Choroid plexus epithelial cell (primary cell): ENCODE measurements around the gene HOXA5.

Source experiments
- DNase-seq: peaks from one replicate; pipeline ENCODE4 v3.0.0-alpha.2; 2010; ENCODE audit warnings: low read depth
- H3K4me3 ChIP-seq: 2 replicates; pipeline ENCODE4 v1.5.1; 2011; ENCODE audit warnings: low read depth, mild to moderate bottlenecking, control low read depth, low read length, moderate library complexity
- CTCF ChIP-seq: conservative IDR thresholded peaks from 2 replicates; pipeline ENCODE4 v1.5.1; 2011; ENCODE audit warnings: low read depth, mild to moderate bottlenecking, control low read depth, inconsistent platforms, low read length, moderate library complexity

The HOXA5 gene

DNA sequence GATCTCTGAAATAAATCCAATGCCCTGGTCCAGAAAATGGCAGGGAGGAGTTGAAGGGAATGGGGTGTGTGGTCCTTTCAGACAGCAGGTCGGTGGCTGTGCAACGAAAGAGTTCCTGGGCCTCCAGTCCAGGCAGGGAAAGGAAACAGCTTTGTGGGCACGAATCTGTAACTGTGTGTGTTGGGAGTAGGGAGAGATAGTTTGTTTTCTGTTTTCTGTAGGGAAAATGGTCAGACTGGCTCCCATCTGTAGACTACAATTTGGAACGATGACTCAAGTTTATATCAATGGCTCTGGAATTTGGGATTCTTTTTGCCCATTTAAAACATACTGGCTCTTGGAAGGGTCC, 24.4 kb upstream of the HOXA5 start:
- DNase-seq, result no peak
- no peak overlapping the region for H3K4me3 ChIP-seq
- no peak for TF ChIP-seq CTCF

DNA sequence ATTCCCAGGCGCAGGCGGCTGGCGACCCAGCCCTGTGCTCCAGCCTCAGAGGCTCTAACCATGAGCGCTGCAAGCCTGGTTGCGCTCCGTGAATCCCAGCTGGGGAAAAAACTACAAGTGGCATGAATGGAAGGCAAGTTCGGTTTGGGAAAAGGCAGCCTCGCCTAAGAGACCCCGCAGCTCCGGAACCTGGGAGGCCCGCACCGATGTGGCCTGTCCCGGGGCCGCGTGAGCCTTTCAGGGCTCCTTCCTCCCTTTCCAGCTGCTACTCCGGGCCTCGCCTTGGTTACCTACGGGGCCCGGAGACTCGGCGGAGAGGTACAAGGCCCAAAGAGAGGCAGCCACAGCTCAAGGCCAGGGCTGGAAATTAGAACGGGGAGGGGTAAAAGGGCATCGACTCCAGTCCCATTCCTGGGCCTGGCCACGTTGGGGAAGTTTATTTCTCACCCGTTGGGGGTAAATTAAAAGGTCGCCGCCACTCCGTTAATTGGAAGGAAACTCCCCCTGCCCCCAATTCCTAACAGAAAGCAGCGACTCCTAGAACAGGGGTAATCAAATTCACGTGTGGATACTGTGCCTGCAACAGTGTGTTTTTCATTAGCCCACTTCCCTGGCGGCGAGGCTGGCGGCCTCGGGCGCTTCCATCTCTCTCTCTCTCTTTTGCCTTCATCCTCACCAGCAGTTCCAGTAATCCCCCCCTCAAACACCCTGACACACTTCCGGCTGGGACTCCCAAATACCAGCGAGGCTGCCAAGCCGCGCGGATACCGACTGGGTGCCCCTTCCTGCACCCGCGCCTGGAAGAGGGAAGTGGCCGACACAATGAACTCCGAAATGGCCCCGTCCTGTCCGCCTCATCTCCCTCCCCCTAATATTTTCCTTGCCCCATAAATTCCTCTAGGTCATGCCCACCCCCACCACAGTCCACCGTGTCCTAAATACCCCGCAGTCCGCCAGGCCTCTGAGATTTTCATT, 23.3 kb upstream of the HOXA5 start:
- no peak for TF ChIP-seq CTCF
- no peak for DNase-seq
- H3K4me3 ChIP-seq, result no peak overlapping the region

GRCh38 chr7:27165996-27166530, 22.6 kb upstream of the HOXA5 start:
- no peak overlapping the region for H3K4me3 ChIP-seq
- no peak for TF ChIP-seq CTCF
- DNase-seq, result no peak

DNA sequence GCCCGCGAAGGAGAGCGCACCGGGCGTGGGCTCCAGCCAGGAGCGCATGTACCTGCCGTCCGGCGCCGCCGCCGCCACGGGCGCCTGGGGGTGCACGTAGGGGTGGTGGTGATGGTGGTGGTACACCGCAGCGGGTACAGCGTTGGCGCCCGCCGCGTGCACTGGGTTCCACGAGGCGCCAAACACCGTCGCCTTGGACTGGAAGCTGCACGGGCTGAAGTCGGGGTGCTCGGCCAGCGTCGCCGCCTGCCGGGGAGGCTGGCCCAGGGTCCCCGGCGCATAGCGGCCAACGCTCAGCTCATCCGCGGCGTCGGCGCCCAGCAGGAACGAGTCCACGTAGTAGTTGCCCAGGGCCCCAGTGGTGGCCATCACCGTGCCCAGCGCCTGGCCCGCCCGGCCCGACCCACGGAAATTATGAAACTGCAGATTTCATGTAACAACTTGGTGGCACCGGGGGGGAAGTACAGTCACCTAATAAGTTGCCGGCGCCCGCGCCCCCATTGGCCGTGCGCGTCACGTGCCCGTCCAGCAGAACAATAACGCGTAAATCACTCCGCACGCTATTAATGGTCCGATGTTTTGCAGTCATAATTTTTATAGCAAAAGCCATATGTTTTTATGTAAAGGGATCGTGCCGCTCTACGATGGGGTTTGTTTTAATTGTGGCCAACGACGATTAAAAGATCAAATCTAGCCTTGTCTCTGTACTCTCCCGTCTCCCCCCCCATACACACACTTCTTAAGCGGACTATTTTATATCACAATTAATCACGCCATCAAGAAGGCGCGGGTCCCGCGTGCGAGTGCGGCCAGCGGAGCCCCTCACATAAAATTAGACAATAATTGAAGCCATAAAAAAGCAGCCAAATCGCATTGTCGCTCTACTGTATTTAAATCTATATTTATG, 21.9 kb upstream of the HOXA5 start, which contains the start of gene HOXA9:
Gene HOXA9 (minus strand): TSS at position 449 of the 907 bp plus-strand sequence. CDS start 80 bp downstream, at position 369.
- DNase-seq, result no peak
- no peak within 1 kb of the TSS for H3K4me3 ChIP-seq
- no peak for TF ChIP-seq CTCF

DNA sequence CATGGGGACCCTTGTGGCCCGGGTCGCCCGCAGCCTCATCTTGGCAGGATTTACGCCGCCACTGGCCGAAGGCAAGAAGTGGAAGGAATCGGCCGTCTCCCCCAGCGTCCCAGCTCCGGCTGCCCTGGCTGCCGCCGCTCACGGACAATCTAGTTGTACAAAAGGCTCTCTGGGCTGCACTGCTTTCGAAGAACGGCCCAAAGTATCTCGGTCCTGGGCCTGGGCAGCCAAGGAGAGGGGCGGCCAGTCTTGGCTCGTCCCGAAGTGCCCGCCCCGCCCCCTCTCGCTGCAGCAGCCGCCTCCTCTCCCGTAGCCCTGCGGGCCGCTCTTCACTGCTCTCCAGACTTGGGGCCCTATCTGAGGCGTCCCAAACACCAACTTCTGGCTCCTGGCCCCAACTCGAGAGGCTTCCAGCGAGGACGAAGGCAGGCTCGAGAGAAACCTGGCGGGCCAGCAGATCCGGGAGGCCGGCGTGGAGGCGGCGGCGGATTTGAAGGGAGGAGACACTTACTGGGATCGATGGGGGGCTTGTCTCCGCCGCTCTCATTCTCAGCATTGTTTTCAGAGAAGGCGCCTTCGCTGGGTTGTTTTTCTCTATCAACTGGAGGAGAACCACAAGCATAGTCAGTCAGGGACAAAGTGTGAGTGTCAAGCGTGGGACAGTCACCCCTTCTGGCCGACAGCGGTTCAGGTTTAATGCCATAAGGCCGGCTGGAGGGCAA, 21.0 kb upstream of the HOXA5 start:
- H3K4me3 ChIP-seq, result no peak overlapping the region

More for the DNA sequence above, 21.0 kb upstream of the HOXA5 start:
- DNase-seq, result no peak
- no peak for TF ChIP-seq CTCF
